Fibroblast of villous mesenchyme (primary cell): Measurements from ENCODE around the gene SSH3. TPM values are rescaled to one million over a fixed set of nuclear protein-coding genes. Genes with fewer than 3 reads are reported as not detected.

ENCODE experiments used
- DNase-seq: peaks from one replicate; pipeline ENCODE4 v3.0.0-alpha.2; 2010; ENCODE audit warnings: low read depth
- H3K4me3 ChIP-seq: 2 replicates; pipeline ENCODE4 v1.5.1; 2011; ENCODE audit warnings: low read depth, mild to moderate bottlenecking, low read length
- total RNA-seq: library from RNA; depleted of rRNA; stranded (reverse); fragments of >200 nt; gene quantifications from 2 replicates; pipeline ENCODE4 v1.2.3, GENCODE V29; 2012
- TF ChIP-seq, protein P1 (sequence below): IDR thresholded peaks from 2 replicates; pipeline ENCODE4 v1.5.1; 2012; ENCODE audit warnings: low read depth, mild to moderate bottlenecking, low read length; ENCODE audit not compliant: insufficient read depth

Gene SSH3
- total RNA-seq, 1 donor: 21.2 TPM

DNA sequence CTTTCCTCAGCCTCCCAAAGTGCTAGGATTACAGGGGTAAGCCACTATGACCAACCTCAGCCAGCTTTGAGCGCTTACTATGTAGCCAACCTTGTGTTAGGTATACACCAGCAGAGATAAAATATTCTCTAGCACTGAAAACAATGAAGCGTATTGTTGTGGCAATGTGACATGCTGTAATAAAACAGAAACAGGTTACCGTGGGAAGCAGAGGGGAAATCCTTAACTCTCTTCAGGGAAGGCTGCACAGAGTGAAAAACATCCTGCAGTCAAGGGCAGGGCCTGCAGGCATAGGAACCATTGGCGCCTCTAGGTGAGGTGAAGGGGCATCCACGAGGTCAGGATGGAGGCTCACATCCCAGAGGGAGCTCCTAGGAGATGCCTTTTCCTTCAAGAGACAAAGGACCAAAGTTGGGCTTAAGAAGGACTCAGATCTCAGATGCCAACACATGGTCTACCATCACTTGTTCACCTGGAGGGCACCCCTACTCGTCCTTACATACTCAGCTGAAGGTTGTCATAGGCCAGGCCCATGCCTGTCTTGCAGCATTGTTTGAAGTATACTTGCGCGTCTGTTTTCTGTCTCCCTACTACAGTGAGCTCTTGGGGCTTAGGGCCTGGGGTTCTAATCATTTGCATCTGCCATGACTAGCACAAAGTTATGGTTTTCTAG lies 42.1 kb downstream of the SSH3 start:
- no peak for DNase-seq
- TF ChIP-seq, protein P1, sequence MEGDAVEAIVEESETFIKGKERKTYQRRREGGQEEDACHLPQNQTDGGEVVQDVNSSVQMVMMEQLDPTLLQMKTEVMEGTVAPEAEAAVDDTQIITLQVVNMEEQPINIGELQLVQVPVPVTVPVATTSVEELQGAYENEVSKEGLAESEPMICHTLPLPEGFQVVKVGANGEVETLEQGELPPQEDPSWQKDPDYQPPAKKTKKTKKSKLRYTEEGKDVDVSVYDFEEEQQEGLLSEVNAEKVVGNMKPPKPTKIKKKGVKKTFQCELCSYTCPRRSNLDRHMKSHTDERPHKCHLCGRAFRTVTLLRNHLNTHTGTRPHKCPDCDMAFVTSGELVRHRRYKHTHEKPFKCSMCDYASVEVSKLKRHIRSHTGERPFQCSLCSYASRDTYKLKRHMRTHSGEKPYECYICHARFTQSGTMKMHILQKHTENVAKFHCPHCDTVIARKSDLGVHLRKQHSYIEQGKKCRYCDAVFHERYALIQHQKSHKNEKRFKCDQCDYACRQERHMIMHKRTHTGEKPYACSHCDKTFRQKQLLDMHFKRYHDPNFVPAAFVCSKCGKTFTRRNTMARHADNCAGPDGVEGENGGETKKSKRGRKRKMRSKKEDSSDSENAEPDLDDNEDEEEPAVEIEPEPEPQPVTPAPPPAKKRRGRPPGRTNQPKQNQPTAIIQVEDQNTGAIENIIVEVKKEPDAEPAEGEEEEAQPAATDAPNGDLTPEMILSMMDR: no peak
- no peak overlapping the region for H3K4me3 ChIP-seq

DNA sequence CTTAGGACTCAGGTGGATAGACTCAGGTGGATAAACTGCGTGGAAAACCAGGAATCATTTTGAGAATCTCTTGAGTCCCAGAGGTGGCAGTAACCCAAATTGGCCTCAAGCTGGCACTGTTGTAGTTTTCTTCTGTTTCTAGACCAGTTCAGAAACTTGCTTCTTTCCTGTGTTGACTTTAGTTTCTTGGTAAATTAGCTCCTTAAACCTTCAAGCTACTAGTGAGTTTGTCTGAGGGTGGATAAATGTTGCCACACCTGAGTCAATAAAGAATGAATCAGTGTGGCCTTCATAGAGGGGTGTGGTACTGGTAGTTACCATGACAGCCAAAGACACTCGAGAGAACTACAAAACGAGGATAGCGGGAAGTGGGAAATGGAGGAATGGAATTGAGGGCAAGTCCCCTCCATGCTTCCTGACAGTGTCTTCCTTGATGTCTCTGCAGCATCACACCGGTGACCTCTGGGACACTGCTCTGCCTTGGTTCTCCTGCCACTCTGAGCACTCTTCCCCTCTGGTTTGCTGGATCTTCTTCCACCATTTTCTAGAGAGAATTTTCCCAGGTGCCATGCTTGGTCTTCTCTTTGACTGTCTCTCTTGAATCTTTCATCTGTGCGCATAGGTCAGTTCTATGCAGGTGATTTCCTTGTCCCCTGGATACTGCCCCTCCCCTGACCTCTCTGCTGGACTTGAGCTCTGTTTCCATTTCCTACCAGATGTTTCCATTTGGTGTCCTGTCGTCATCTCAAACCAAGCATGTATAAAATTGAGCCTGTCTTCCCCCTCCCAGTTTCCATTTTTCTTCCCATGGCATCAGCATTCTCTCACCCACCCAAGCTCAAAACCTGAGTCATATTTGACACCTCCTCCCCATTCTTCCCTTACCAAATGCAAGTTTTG lies 42.8 kb downstream of the SSH3 start:
- DNase-seq: peak; percentile 65
- no peak overlapping the region for H3K4me3 ChIP-seq
- TF ChIP-seq, protein P1: peak; percentile 90

DNA sequence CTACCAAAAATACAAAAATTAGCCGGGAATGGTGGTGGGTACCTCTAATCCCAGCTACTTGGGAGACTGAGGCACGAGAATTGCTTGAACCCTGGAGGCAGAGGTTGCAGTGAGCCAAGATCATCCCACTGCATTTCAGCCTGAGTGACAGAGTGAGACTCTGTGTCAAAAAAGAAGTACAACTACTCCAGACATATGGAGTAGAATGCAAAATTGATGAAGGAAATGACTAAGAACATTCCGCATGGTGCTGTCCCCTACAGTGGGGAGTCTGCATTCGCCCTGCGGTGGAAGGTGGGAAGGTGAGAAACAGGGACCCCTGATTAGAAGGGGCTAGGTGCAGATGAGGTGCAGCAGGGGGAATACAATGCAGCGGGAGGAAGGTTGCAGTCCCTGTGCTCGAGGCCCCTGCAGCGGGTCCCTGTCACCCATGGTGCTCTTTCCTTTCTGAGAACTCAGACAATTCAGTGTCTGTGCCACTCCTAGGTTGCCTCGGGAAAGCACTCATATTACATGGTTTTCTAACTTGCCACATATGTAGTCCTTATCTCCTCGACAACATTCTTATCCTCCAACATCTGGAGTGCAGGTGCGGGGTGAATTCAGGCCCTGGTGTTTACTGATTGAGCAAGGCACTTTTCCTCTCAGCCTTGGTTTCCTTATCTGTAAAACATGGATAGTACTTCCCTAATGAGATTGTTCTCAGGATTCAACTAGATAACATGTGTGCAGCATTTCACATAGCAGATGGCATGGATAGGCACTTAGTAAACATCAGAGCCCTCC lies 44.8 kb downstream of the SSH3 start:
- peak; percentile 97 for DNase-seq
- TF ChIP-seq, protein P1: no peak
- no peak overlapping the region for H3K4me3 ChIP-seq

DNA sequence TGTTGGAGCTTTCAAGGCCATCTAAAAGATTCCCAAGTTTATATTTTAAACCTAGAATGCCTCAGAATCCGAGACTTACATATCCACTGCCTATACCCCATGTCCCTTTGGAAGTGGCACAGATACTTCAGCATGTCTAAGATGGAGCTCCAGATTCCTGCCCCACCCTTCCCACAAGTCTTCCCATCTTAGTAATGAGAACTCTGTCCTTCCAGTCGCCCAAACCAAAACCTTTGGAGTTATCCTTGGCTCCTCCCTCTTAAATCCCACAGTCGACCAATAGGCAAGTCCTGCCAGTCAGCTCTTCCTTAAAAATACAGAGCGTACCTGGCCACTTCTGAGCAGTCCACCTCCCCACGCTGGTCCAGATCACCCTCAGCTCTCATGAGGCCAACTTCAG lies 45.7 kb downstream of the SSH3 start:
- TF ChIP-seq, protein P1: no peak
- no peak overlapping the region for H3K4me3 ChIP-seq
- DNase-seq: no peak

DNA sequence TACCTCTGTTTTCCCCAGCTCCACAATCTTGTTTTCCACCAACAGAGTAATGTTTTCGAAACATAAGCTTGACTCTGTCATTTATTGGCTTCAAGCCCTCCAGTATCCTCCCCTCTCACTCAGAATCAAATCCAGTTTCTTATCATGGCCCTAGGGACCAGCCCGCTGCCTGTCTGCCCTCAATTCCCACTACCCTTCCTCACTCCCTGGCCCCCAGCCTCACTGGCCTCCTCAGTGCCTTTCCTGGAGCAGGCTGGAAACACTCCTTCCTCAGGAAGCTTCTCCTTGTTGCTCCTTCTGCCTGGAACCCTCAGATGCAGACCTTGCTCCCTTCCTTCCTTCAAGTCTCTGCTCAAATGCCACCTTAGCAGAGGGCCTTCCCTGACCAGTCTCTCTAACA lies 46.1 kb downstream of the SSH3 start:
- no peak for DNase-seq
- TF ChIP-seq, protein P1: no peak
- H3K4me3 ChIP-seq: no peak overlapping the region

DNA sequence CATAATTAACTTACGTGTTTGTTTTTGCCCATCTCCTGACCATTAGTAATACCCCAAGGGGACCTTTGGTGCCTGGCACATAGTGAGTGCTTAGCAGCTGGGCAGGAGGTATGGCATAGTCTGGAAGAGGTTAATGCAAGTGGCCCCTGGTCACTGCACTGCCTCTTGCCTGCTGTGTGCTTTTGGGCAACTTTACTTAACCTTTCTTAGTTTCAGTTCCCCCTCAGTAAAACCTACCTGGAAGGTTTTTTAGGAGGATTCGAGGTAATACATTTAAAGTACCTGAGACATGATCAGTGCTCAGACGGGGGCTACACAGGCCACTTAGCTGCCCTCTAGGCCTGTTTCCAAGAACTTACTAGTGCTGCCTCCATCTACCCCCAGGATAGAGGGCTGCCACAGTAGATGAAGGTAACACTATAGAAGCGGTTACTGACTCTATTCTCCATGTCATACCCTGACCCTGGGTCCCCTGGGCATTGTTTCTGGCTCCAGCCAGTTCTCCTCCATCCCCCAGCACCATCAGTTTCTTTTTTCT lies 46.7 kb downstream of the SSH3 start:
- H3K4me3 ChIP-seq: no peak overlapping the region
- no peak for DNase-seq
- TF ChIP-seq, protein P1: no peak
